DMS114 treated with DMSO at 0.1 percent for 48 hours (cell line): Measurements from ENCODE around the gene TBC1D3B.
"Not testable (repeated sequence)": the region's sequence is repeated elsewhere in the genome, so short reads cannot be mapped to it uniquely, and the experiment has no call there.

Source experiments
- DNase-seq: peaks from one replicate; lab custom pipeline; 2025; ENCODE audit not compliant: unreplicated experiment; lab: John Stamatoyannopoulos, UW

The TBC1D3B gene

GRCh38 chr17:36182176-36183000 lies 6.0 kb upstream of the TBC1D3B start:
- DNase-seq = no peak

- not testable (repeated sequence) for DNase-seq
These were observed 5.2 kb upstream of the TBC1D3B start for GRCh38 chr17:36181446-36182175.

- DNase-seq = not testable (repeated sequence)
These were observed 7.6 kb downstream of the TBC1D3B start for GRCh38 chr17:36168836-36169235.

GRCh38 chr17:36153895-36154610 lies 22.4 kb downstream of the TBC1D3B start:
- DNase-seq = no peak

GRCh38 chr17:36152639-36153120 lies 23.8 kb downstream of the TBC1D3B start:
- DNase-seq = peak; percentile 57

- DNase-seq = no peak
These were observed 24.4 kb downstream of the TBC1D3B start for GRCh38 chr17:36151891-36152638.

GRCh38 chr17:36149296-36149820 lies 27.1 kb downstream of the TBC1D3B start:
- DNase-seq = no peak

- peak; percentile 70 for DNase-seq
These were observed 27.7 kb downstream of the TBC1D3B start for GRCh38 chr17:36148559-36149295.

- DNase-seq = no peak
These were observed 28.8 kb downstream of the TBC1D3B start for GRCh38 chr17:36147601-36148000.

- no peak for DNase-seq
These were observed 31.3 kb downstream of the TBC1D3B start for GRCh38 chr17:36144981-36145729.

GRCh38 chr17:36144014-36144413 lies 32.4 kb downstream of the TBC1D3B start:
- no peak for DNase-seq

GRCh38 chr17:36142806-36143205 lies 33.6 kb downstream of the TBC1D3B start:
- DNase-seq = no peak

- no peak for DNase-seq
These were observed 34.2 kb downstream of the TBC1D3B start for GRCh38 chr17:36142235-36142634.

- DNase-seq = no peak
These were observed 40.0 kb downstream of the TBC1D3B start for GRCh38 chr17:36136439-36136838.

- DNase-seq = no peak
These were observed 40.4 kb downstream of the TBC1D3B start for GRCh38 chr17:36136036-36136435.

GRCh38 chr17:36135465-36135864 lies 41.0 kb downstream of the TBC1D3B start:
- no peak for DNase-seq

GRCh38 chr17:36133602-36134236 lies 42.7 kb downstream of the TBC1D3B start:
- DNase-seq = no peak

GRCh38 chr17:36132421-36132831 lies 44.0 kb downstream of the TBC1D3B start:
- no peak for DNase-seq

- no peak for DNase-seq
These were observed 44.5 kb downstream of the TBC1D3B start for GRCh38 chr17:36131931-36132330.
